ENCODE data around the gene SLC17A2.

SLC17A2 gene

GRCh38 chr6:25916789-25917490 lies 13.6 kb downstream of the SLC17A2 start:
- DNase-seq: no peak

- DNase-seq: no peak
Observed at GRCh38 chr6:25916330-25916729, 14.2 kb downstream of the SLC17A2 start.

- no peak for DNase-seq
Observed at GRCh38 chr6:25913741-25914140, 16.8 kb downstream of the SLC17A2 start.

GRCh38 chr6:25911351-25911750 lies 19.1 kb downstream of the SLC17A2 start:
- no peak for DNase-seq

- DNase-seq: no peak
Observed at GRCh38 chr6:25907475-25908014, 22.9 kb downstream of the SLC17A2 start.

GRCh38 chr6:25903467-25904099 lies 26.9 kb downstream of the SLC17A2 start:
- no peak for DNase-seq

GRCh38 chr6:25902071-25902470 lies 28.4 kb downstream of the SLC17A2 start:
- DNase-seq: no peak

- no peak for DNase-seq
Observed at GRCh38 chr6:25900843-25901242, 29.6 kb downstream of the SLC17A2 start.

- no peak for DNase-seq
Observed at GRCh38 chr6:25899580-25900408, 30.7 kb downstream of the SLC17A2 start.

- DNase-seq: no peak
Observed at GRCh38 chr6:25899123-25899522, 31.4 kb downstream of the SLC17A2 start.

GRCh38 chr6:25898289-25898977 lies 32.1 kb downstream of the SLC17A2 start:
- DNase-seq: no peak

GRCh38 chr6:25896252-25896651 lies 34.2 kb downstream of the SLC17A2 start:
- DNase-seq: no peak

- no peak for DNase-seq
Observed at GRCh38 chr6:25895771-25896170, 34.7 kb downstream of the SLC17A2 start.

GRCh38 chr6:25893778-25894177 lies 36.7 kb downstream of the SLC17A2 start:
- no peak for DNase-seq

- no peak for DNase-seq
Observed at GRCh38 chr6:25892877-25893276, 37.6 kb downstream of the SLC17A2 start.

GRCh38 chr6:25889877-25890853 lies 40.3 kb downstream of the SLC17A2 start:
- DNase-seq: peak; percentile 22 to 51

- no peak for DNase-seq
Observed at GRCh38 chr6:25888626-25889025, 41.9 kb downstream of the SLC17A2 start.

GRCh38 chr6:25886066-25886465 lies 44.4 kb downstream of the SLC17A2 start:
- DNase-seq: no peak

GRCh38 chr6:25883991-25884390 lies 46.5 kb downstream of the SLC17A2 start:
- DNase-seq: no peak

GRCh38 chr6:25883536-25883935 lies 47.0 kb downstream of the SLC17A2 start:
- DNase-seq: no peak

GRCh38 chr6:25882051-25882496 lies 48.4 kb downstream of the SLC17A2 start:
- no peak for DNase-seq

- DNase-seq: no peak
Observed at GRCh38 chr6:25880601-25881000, 49.9 kb downstream of the SLC17A2 start.

Measured in SHP77 (cell line).